Keratinocyte (primary cell): ENCODE measurements around the gene QPRT. TPM values are rescaled to one million over a fixed set of nuclear protein-coding genes. Genes with fewer than 3 reads are reported as not detected.
"Not testable (repeated sequence)": the region's sequence is repeated elsewhere in the genome, so short reads cannot be mapped to it uniquely, and the experiment has no call there.

Source experiments
- DNase-seq: peaks from one replicate; pipeline ENCODE4 v3.0.0-alpha.2; 2011; ENCODE audit warnings: low read depth, missing footprints, low spot score
- FAIRE-seq: peaks from 2 replicates; lab custom pipeline; 2011; peaks lifted over from hg19 to GRCh38; lab: Jason Lieb, UNC
- H2AFZ ChIP-seq: 2 replicates; pipeline ENCODE4 v1.6.0; 2012; ENCODE audit warnings: low read length, control low read depth, inconsistent platforms; ENCODE audit not compliant: control insufficient read depth
- H3K27ac ChIP-seq: 2 replicates; pipeline ENCODE4 v1.5.1; 2011; ENCODE audit warnings: low read length; ENCODE audit not compliant: control insufficient read depth, insufficient read depth
- H3K27me3 ChIP-seq: 3 replicates; pipeline ENCODE4 v1.6.0; 2011; ENCODE audit warnings: low read length; ENCODE audit not compliant: control insufficient read depth, insufficient read depth; ENCODE audit errors: extremely low read depth
- H3K36me3 ChIP-seq, 2 experiments: 2 replicates in 1 of 2; 3 replicates in 1 of 2; pipeline ENCODE4 v1.5.1; 2011; ENCODE audit warnings: low read length in 2 of 2, mild to moderate bottlenecking in 1 of 2; ENCODE audit not compliant: control insufficient read depth in 2 of 2, insufficient read depth in 2 of 2; ENCODE audit errors: extremely low read depth in 1 of 2
- H3K4me1 ChIP-seq: 3 replicates; pipeline ENCODE4 v1.5.1; 2011; ENCODE audit warnings: low read length; ENCODE audit not compliant: control insufficient read depth, insufficient read depth; ENCODE audit errors: extremely low read depth
- H3K4me2 ChIP-seq: 3 replicates; pipeline ENCODE4 v1.6.0; 2011; ENCODE audit warnings: low read depth, low read length; ENCODE audit not compliant: control insufficient read depth, insufficient read depth; ENCODE audit errors: extremely low read depth
- H3K4me3 ChIP-seq, 3 experiments: fragments of 200-600 bp in 1 of 3; sonication (generic) in 1 of 3; 2 replicates in 2 of 3; 3 replicates in 1 of 3; pipeline ENCODE4 v1.5.1; 2011 to 2016; ENCODE audit warnings: low read length in 3 of 3, mild to moderate bottlenecking in 3 of 3, control low read depth in 2 of 3, inconsistent platforms in 1 of 3, low read depth in 1 of 3, mixed read lengths in 1 of 3, mixed run types in 1 of 3, moderate library complexity in 1 of 3; ENCODE audit not compliant: control insufficient read depth in 2 of 3, insufficient read depth in 2 of 3; ENCODE audit errors: extremely low read depth in 1 of 3
- H3K79me2 ChIP-seq: 2 replicates; pipeline ENCODE4 v1.6.0; 2012; ENCODE audit warnings: low read length; ENCODE audit not compliant: control insufficient read depth, insufficient read depth
- H3K9ac ChIP-seq: 3 replicates; pipeline ENCODE4 v1.6.0; 2011; ENCODE audit warnings: low read length; ENCODE audit not compliant: control insufficient read depth, insufficient read depth; ENCODE audit errors: extremely low read depth
- H3K9me1 ChIP-seq: 3 replicates; pipeline ENCODE4 v1.6.0; 2011; ENCODE audit warnings: low read length; ENCODE audit not compliant: control insufficient read depth, insufficient read depth; ENCODE audit errors: extremely low read depth
- H3K9me3 ChIP-seq: 2 replicates; pipeline ENCODE4 v1.5.1; 2012; ENCODE audit warnings: low read depth, low read length; ENCODE audit not compliant: control insufficient read depth
- H4K20me1 ChIP-seq: 3 replicates; pipeline ENCODE4 v1.6.0; 2011; ENCODE audit warnings: low read length; ENCODE audit not compliant: control insufficient read depth, insufficient read depth; ENCODE audit errors: extremely low read depth
- EZH2 ChIP-seq: IDR thresholded peaks from one replicate; pipeline ENCODE4 v1.6.1; 2012; ENCODE audit warnings: inconsistent platforms, mild to moderate bottlenecking, low read length, moderate library complexity
- dilution Hi-C: fragments of 300-500 bp; cut with MboI; formaldehyde crosslinking; loops from one replicate; pipeline ENCODE4 v1.7.0; 2020; ENCODE audit warnings: low sequenced_read_pairs; ENCODE audit not compliant: extremely low pct_ligation_motif_present
- polyA plus RNA-seq, 5 experiments: library from polyadenylated mRNA; depleted of rRNA in 3 of 5; stranded (reverse) in 3 of 5; stranded (forward) in 1 of 5; unstranded in 1 of 5; fragments of >200 nt; gene quantifications; 1 replicate in 1 of 5; 2 replicates in 3 of 5; 3 replicates in 1 of 5; pipeline versions ENCODE4 v1.2.1 to v1.2.3, GENCODE V29; 2011 to 2012; ENCODE audit warnings: missing spikeins in 2 of 5, low read depth in 1 of 5, low replicate concordance in 1 of 5
- TF ChIP-seq, protein P1 (sequence below), 3 experiments: IDR thresholded peaks in 1 of 3; conservative IDR thresholded peaks in 1 of 3; optimal IDR thresholded peaks in 1 of 3; 2 replicates in 2 of 3; 3 replicates in 1 of 3; pipeline versions ENCODE3 to v1.5.1; 2011; ENCODE audit warnings: low read length in 3 of 3, mild to moderate bottlenecking in 3 of 3, moderate library complexity in 2 of 3, control low read depth in 1 of 3, inconsistent platforms in 1 of 3; ENCODE audit not compliant: insufficient read depth in 2 of 3; ENCODE audit errors: extremely low read depth in 1 of 3

Gene QPRT
- polyA plus RNA-seq, 1 donor (not counting 4 experiments of a cell fraction or from before 2014, with no cell fraction given): 8.8 TPM

DNA sequence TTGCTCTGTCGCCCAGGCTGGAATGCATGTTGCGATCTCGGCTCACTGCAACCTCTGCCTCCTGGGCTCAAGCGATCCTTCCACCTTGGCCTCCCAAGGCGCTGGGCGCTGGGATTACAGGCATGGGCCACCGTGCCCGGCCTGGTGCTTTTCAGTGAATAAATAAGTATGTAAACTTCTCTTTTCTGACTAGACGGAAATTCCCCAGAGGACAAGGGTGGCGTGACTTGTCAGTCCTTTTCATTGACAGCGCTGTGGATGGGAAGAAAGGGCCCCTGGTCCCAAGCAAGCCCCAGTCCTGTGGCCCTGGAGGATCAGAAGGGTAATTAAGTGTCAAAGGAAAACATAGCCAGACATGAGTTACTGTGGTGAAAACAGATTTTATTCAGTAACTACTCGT is 25.5 kb upstream of the QPRT start:
- FAIRE-seq (no peak), DNase-seq (no peak)
- no peaks in the 10 kb centered on the region for H3K9me3 ChIP-seq
- H3K4me2 ChIP-seq: no peak overlapping the region
- H3K27ac ChIP-seq: no peak overlapping the region
- no peaks in the 10 kb centered on the region for H3K27me3 ChIP-seq
- no peaks in the 10 kb centered on the region for H4K20me1 ChIP-seq
- H2AFZ ChIP-seq: no peak overlapping the region
- H3K9ac ChIP-seq: no peak overlapping the region
- dilution Hi-C loops: no loop called here
- no peaks in the 10 kb centered on the region for H3K9me1 ChIP-seq
- no peaks in the 10 kb centered on the region for H3K79me2 ChIP-seq
- H3K36me3 ChIP-seq: no peaks in the 10 kb centered on the region
- no peaks in the 10 kb centered on the region for H3K4me1 ChIP-seq
- H3K4me3 ChIP-seq: no peak overlapping the region
- TF ChIP-seq, protein P1, sequence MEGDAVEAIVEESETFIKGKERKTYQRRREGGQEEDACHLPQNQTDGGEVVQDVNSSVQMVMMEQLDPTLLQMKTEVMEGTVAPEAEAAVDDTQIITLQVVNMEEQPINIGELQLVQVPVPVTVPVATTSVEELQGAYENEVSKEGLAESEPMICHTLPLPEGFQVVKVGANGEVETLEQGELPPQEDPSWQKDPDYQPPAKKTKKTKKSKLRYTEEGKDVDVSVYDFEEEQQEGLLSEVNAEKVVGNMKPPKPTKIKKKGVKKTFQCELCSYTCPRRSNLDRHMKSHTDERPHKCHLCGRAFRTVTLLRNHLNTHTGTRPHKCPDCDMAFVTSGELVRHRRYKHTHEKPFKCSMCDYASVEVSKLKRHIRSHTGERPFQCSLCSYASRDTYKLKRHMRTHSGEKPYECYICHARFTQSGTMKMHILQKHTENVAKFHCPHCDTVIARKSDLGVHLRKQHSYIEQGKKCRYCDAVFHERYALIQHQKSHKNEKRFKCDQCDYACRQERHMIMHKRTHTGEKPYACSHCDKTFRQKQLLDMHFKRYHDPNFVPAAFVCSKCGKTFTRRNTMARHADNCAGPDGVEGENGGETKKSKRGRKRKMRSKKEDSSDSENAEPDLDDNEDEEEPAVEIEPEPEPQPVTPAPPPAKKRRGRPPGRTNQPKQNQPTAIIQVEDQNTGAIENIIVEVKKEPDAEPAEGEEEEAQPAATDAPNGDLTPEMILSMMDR (optimal IDR thresholded peaks at IDR 0.05 in 1 of 3, IDR thresholded peaks at IDR 0.05 in 1 of 3, conservative IDR thresholded peaks at IDR 0.05 in 1 of 3; ENCODE audit: extremely low read depth in 1 of 3, insufficient read depth in 2 of 3, low read length in 3 of 3): no peak
- no peak for TF ChIP-seq EZH2

DNA sequence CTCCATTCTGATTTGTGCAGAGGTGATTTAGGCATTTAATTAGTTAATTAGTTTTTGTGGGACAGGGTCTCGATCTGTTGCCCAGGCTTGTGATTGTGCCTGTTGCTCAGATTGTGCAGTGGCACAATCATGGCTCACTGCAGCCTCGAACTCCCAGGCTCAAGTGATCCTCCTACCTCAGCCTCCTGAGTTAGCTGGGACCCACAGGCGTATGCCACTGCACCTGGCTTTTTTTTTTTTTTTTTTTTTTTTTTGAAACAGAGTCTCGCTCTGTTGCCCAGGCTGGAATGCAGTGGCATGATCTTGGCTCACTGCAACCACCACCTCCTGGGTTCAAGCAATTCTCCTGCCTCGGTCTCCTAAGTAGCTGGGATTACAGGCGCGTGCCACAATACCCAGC is 25.1 kb upstream of the QPRT start:
- H3K79me2 ChIP-seq, dilution Hi-C loops, FAIRE-seq: not testable (repeated sequence)

More for the DNA sequence above, 25.1 kb upstream of the QPRT start:
- H3K4me1 ChIP-seq, H3K4me3 ChIP-seq, H3K9ac ChIP-seq, H3K9me3 ChIP-seq, H4K20me1 ChIP-seq, H3K36me3 ChIP-seq, H3K27me3 ChIP-seq, H2AFZ ChIP-seq, DNase-seq, H3K27ac ChIP-seq, H3K9me1 ChIP-seq, H3K4me2 ChIP-seq: not testable (repeated sequence)
